ENCODE results near the gene CLDN22.

Gene CLDN22

GRCh38 chr4:183318656-183319055, 1.4 kb downstream of the CLDN22 start:
- no peak for DNase-seq

- DNase-seq: no peak
Observed at GRCh38 chr4:183314806-183315205, 5.3 kb downstream of the CLDN22 start.

- DNase-seq: no peak
Observed at GRCh38 chr4:183314336-183314735, 5.7 kb downstream of the CLDN22 start.

- DNase-seq: no peak
Observed at GRCh38 chr4:183312841-183313240, 7.2 kb downstream of the CLDN22 start.

- peak; percentile 21 for DNase-seq
Observed at GRCh38 chr4:183306811-183307210, 13.3 kb downstream of the CLDN22 start.

GRCh38 chr4:183304538-183304937, 15.5 kb downstream of the CLDN22 start:
- no peak for DNase-seq

- DNase-seq: no peak
Observed at GRCh38 chr4:183304067-183304466, 16.0 kb downstream of the CLDN22 start.

- no peak for DNase-seq
Observed at GRCh38 chr4:183303301-183303700, 16.8 kb downstream of the CLDN22 start.

- no peak for DNase-seq
Observed at GRCh38 chr4:183300655-183301054, 19.4 kb downstream of the CLDN22 start.

GRCh38 chr4:183300070-183300469, 20.0 kb downstream of the CLDN22 start:
- DNase-seq: no peak

- DNase-seq: no peak
Observed at GRCh38 chr4:183299464-183299863, 20.6 kb downstream of the CLDN22 start.

GRCh38 chr4:183297675-183298074, 22.4 kb downstream of the CLDN22 start:
- DNase-seq: no peak

- no peak for DNase-seq
Observed at GRCh38 chr4:183295711-183296110, 24.4 kb downstream of the CLDN22 start.

GRCh38 chr4:183291070-183291469, 29.0 kb downstream of the CLDN22 start:
- DNase-seq: peak; percentile 81

GRCh38 chr4:183289688-183290087, 30.4 kb downstream of the CLDN22 start:
- no peak for DNase-seq

GRCh38 chr4:183288955-183289354, 31.1 kb downstream of the CLDN22 start:
- DNase-seq: no peak

GRCh38 chr4:183287677-183288076, 32.4 kb downstream of the CLDN22 start:
- no peak for DNase-seq

GRCh38 chr4:183287309-183287659, 32.8 kb downstream of the CLDN22 start:
- DNase-seq: no peak

GRCh38 chr4:183286590-183287308, 33.3 kb downstream of the CLDN22 start:
- DNase-seq: no peak

GRCh38 chr4:183285886-183286285, 34.2 kb downstream of the CLDN22 start:
- no peak for DNase-seq

GRCh38 chr4:183284965-183285364, 35.1 kb downstream of the CLDN22 start:
- no peak for DNase-seq

- DNase-seq: peak; percentile 77
Observed at GRCh38 chr4:183284258-183284785, 35.8 kb downstream of the CLDN22 start.

GRCh38 chr4:183276106-183276505, 44.0 kb downstream of the CLDN22 start:
- DNase-seq: no peak

GRCh38 chr4:183272384-183272783, 47.7 kb downstream of the CLDN22 start:
- no peak for DNase-seq

- DNase-seq: no peak
Observed at GRCh38 chr4:183268556-183268955, 51.5 kb downstream of the CLDN22 start.
